Duodenal mucosa (tissue), 2 donors: ENCODE results near the gene CFAP119.

Source experiments
- H3K27ac ChIP-seq: one replicate; pipeline ENCODE4 v1.7.0; 2013; ENCODE audit warnings: low read depth, low read length
- H3K27me3 ChIP-seq, 2 donors: one replicate each; pipeline ENCODE4 v1.7.0; 2013; ENCODE audit warnings: low read length in 2 of 2, control low read depth in 1 of 2; ENCODE audit not compliant: insufficient read depth in 2 of 2, control insufficient read depth in 1 of 2
- H3K36me3 ChIP-seq, 2 donors: one replicate each; pipeline ENCODE4 v1.7.0; 2013; ENCODE audit warnings: low read length in 2 of 2, control low read depth in 1 of 2; ENCODE audit not compliant: insufficient read depth in 2 of 2, control insufficient read depth in 1 of 2
- H3K4me1 ChIP-seq, 2 donors: one replicate each; pipeline ENCODE4 v1.7.0; 2013; ENCODE audit warnings: low read length in 2 of 2, control low read depth in 1 of 2; ENCODE audit not compliant: insufficient read depth in 2 of 2, control insufficient read depth in 1 of 2
- H3K4me3 ChIP-seq, 2 donors: one replicate each; pipeline ENCODE4 v1.7.0; 2013; ENCODE audit warnings: low read length in 2 of 2, low read depth in 1 of 2
- H3K9ac ChIP-seq, 2 donors: one replicate each; pipeline ENCODE4 v1.7.0; 2013; ENCODE audit warnings: low read length in 2 of 2, low read depth in 1 of 2
- H3K9me3 ChIP-seq, 2 donors: one replicate each; pipeline ENCODE4 v1.7.0; 2013; ENCODE audit warnings: low read length in 2 of 2, control low read depth in 1 of 2; ENCODE audit not compliant: control insufficient read depth in 1 of 2

The CFAP119 gene

GRCh38 chr16:30761427-30761927 is 385 bp downstream of the CFAP119 start:
- no peaks in the 10 kb centered on the region for H3K9me3 ChIP-seq
- H3K36me3 ChIP-seq: peaks cover 37 to 48% of the 10 kb centered on the region in 2 donors
- H3K9ac ChIP-seq: peak overlapping the region; percentile 48 to 96
- peak overlapping the region; percentile 90 to 98 for H3K4me3 ChIP-seq
- peaks cover 19 to 39% of the 10 kb centered on the region in 2 donors for H3K4me1 ChIP-seq
- H3K27ac ChIP-seq: no peak overlapping the region
- no peaks in the 10 kb centered on the region for H3K27me3 ChIP-seq

DNA sequence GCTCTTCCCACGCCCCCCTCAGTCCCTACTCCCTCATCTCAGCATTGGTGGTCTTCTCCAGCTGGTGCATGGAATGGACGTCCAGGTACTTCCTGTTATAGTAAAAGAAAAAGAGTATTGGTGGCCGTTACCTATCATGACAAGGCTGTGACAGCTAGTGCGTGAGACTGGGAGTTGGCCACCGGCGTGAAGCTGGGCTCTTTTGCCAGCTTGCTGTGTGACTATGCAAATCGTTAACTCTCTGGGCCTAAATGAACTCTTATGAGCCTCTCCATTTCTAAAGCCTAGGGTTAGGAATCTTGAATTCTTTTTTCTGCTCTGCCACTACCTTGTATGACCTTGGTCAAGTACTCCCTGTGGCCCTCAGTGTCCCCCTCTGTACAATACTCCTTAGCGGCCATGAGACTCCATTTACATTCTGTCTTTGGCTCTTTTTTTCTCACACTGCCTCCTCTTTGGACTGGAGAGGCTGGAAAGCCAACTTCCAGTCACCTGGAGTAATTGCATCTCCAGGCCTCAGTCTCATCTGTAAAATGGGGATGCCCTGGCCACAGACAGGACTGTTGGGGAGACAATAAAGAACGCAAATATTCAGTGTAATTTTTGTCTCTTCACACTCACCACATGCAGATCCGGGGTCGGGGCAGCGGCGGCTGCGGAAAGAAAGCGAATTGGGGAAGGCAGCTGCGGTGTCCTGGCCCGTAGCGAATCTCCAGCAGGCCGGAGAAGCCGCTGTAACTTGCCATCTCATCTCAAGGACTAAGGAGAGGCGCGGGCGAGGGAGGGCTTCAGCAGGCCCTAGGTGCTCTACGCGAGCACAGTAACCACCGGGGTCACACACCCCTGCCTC is 1.1 kb downstream of the CFAP119 start:
- Histone ChIP-seq H3K27ac (no peak overlapping the region), H3K36me3 (peaks cover 31 to 48% of the 10 kb centered on the region in 2 donors), H3K27me3 (no peaks in the 10 kb centered on the region), H3K4me1 (peaks cover 19 to 39% of the 10 kb centered on the region in 2 donors), H3K4me3 (peak overlapping the region; percentile 90 to 98), H3K9me3 (no peaks in the 10 kb centered on the region), H3K9ac (peak overlapping the region; percentile 48 to 96)

GRCh38 chr16:30760001-30760559 is 1.8 kb downstream of the CFAP119 start:
- Histone ChIP-seq H3K27ac (no peak overlapping the region), H3K4me3 (no peak overlapping the region), H3K27me3 (no peaks in the 10 kb centered on the region), H3K9ac (no peak overlapping the region), H3K9me3 (no peaks in the 10 kb centered on the region), H3K4me1 (peaks cover 19 to 39% of the 10 kb centered on the region in 2 donors), H3K36me3 (peaks cover 24 to 43% of the 10 kb centered on the region in 2 donors)

DNA sequence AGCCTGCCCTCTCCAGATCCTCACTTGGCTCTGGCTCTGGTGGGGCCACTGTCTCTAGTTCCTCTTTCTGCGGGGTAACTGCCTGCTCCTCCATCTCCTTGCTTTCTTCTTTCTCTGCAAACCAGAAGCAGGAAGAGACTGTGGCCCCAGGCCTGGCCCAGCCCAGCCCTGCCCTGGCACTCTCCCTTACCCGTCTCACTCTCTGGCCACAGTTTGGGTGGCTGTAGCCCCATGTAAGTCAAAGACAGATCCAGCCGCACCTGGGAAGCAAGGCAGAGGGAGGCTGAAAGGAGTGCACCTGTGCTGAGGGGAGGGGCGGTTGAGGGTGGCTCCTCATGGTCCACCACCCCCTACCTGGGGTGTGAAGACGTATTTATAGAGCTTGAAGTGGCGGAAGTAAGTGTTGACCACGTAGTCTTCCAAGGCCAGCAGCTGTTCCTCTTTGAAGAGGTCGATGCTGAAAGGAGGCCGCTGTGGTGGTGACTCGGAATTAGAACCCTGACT is 2.8 kb downstream of the CFAP119 start:
- Histone ChIP-seq H3K4me3 (no peak overlapping the region), H3K27me3 (no peaks in the 10 kb centered on the region), H3K9me3 (no peaks in the 10 kb centered on the region), H3K4me1 (peaks cover 25 to 39% of the 10 kb centered on the region in 2 donors), H3K9ac (no peak overlapping the region), H3K27ac (no peak overlapping the region), H3K36me3 (peaks cover 13 to 33% of the 10 kb centered on the region in 2 donors)

DNA sequence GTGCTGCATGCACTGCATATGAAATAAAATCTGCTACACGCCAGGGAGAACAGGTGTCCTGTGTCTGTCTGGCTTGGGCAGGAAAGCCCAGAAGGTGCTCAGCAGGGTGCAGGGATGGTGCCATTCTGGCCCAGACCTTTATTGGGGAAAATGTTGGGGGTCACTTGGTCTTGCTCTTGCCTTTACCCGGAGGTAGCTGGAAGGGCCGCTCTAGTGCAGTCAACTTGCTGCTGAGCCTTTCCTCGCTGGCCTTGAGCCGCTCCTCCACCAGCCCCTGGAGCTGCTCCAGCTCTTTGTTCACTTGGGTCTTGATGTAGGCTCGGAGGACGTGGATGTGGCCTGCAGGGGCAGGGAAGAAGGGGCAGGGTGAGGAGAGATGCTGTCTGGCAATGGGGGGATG is 4.5 kb downstream of the CFAP119 start:
- H3K27ac ChIP-seq: no peak overlapping the region
- no peak overlapping the region for H3K9ac ChIP-seq
- H3K4me1 ChIP-seq: peaks cover 12 to 22% of the 10 kb centered on the region in 2 donors
- H3K4me3 ChIP-seq: no peak overlapping the region
- H3K36me3 ChIP-seq: peaks cover 17 to 38% of the 10 kb centered on the region in 2 donors
- H3K9me3 ChIP-seq: no peaks in the 10 kb centered on the region
- no peaks in the 10 kb centered on the region for H3K27me3 ChIP-seq

DNA sequence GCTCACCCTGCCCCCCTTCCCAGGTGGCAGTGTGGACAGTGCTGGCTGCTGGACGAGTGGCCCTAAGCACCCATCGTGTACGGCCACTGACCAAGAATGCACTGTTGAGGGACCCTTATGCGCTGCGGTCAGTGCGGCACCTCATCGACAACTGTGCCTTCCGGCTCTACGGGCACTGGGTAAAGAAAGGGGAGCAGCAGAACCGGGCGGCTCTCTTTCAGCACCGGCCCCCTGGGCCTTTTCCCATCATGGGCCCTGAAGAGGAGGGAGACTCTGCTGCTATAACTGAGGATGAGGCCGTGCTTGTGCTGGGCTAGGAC is 5.1 kb downstream of the CFAP119 start:
- Histone ChIP-seq H3K27ac (no peak overlapping the region), H3K9ac (no peak overlapping the region), H3K4me3 (no peak overlapping the region), H3K27me3 (no peaks in the 10 kb centered on the region), H3K36me3 (peaks cover 17 to 40% of the 10 kb centered on the region in 2 donors), H3K4me1 (peaks cover 12 to 22% of the 10 kb centered on the region in 2 donors), H3K9me3 (no peaks in the 10 kb centered on the region)

GRCh38 chr16:30755955-30756780 is 5.7 kb downstream of the CFAP119 start:
- Histone ChIP-seq H3K9ac (no peak overlapping the region), H3K4me1 (peaks cover 12 to 16% of the 10 kb centered on the region in 2 donors), H3K36me3 (peaks cover 21 to 45% of the 10 kb centered on the region in 2 donors), H3K27me3 (no peaks in the 10 kb centered on the region), H3K4me3 (no peak overlapping the region), H3K27ac (no peak overlapping the region), H3K9me3 (no peaks in the 10 kb centered on the region)

DNA sequence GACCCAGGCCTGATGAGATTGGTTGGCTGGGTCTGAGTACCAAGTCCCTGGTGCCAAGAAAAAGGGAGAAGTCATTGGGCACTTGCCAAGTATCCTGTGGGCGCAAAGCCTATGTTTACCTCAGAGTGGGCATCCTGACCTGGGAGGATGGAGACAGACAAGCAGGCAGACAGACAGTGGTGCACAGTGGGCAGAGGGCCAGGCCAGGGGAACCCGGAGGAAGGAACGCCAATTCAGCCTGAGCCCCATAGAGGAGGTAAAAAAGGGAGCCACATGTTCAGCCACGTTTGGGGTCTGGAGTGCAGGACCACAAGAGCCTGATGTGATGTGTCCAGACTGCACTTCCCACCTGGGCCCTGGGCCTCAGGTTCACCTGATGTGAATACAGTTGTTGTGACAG is 8.3 kb downstream of the CFAP119 start:
- H3K36me3 ChIP-seq: peaks cover 21 to 47% of the 10 kb centered on the region in 2 donors
- peaks cover under 1 to 6% of the 10 kb centered on the region in 2 donors for H3K4me1 ChIP-seq
- no peaks in the 10 kb centered on the region for H3K27me3 ChIP-seq
- no peak overlapping the region for H3K27ac ChIP-seq
- no peak overlapping the region for H3K4me3 ChIP-seq
- no peak overlapping the region for H3K9ac ChIP-seq
- no peaks in the 10 kb centered on the region for H3K9me3 ChIP-seq

- no peak overlapping the region for H3K4me3 ChIP-seq
- peaks cover 13 to 20% of the 10 kb centered on the region in 2 donors for H3K4me1 ChIP-seq
- H3K9me3 ChIP-seq: no peaks in the 10 kb centered on the region
- peaks cover 12 to 31% of the 10 kb centered on the region in 2 donors for H3K36me3 ChIP-seq
- H3K9ac ChIP-seq: no peak overlapping the region
- H3K27me3 ChIP-seq: no peaks in the 10 kb centered on the region
- H3K27ac ChIP-seq: no peak overlapping the region
These were observed 10.9 kb downstream of the CFAP119 start for GRCh38 chr16:30750876-30751465.
